Frontal cortex (tissue), 4 donors: ENCODE data around the gene STK25. TPM values are rescaled to one million over a fixed set of nuclear protein-coding genes. Genes with fewer than 3 reads are reported as not detected.
"Not testable (repeated sequence)": the region's sequence is repeated elsewhere in the genome, so short reads cannot be mapped to it uniquely, and the experiment has no call there.

Source experiments
- DNase-seq, 2 donors: peaks; one replicate each; pipeline ENCODE4 v3.0.0; 2012; ENCODE audit warnings: low spot score in 2 of 2
- FAIRE-seq: peaks from 2 replicates; lab custom pipeline; 2012; peaks lifted over from hg19 to GRCh38; lab: Jason Lieb, UNC
- total RNA-seq: library from RNA; depleted of rRNA; stranded (reverse); fragments of >200 nt; gene quantifications from one replicate; pipeline ENCODE4 v1.2.3, GENCODE V29; 2014
- donor health status: control.
- donor health status: control.
- donor health status: control.

The STK25 gene
- total RNA-seq, 1 donor from 2014 or later = 181 TPM

DNA sequence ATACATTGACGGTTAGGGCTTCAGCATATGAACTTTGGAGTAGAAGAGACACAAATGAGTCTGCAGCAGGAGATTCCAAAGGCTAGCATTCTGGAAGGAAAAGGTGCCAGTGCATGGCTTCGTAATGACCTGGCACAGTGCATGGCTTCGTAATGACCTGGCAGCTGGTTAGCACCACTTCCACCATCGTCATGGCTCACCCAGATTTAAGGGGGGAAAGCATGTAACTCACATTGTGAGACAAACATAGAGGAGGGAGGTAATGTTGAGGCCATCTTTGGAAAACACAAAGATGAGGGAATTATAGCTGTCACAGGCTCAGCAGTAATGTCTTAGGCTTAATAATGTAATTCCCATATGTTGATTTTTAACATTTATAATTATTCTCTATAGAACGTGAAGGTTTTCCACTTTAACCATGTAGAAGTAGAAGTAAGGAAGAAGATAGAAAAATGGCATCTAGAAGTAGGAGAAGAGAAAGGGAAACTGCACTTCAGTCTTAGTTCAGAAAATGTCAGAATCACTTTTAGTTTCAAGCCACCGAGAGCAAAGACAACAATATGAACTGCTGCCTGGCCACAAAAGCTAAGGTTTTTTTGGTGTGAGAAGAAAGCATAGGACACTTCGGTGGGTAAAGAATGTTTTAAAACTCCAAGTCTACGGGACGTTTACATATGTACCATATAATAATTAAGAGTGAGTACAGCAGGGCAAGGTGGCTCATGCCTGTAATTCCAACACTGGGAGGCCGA, 6.8 kb upstream of the STK25 start:
- DNase-seq (no peak), FAIRE-seq (no peak)

- FAIRE-seq (no peak), DNase-seq (no peak)
Observed at GRCh38 chr2:241514553-241514952, 6.2 kb upstream of the STK25 start.

DNA sequence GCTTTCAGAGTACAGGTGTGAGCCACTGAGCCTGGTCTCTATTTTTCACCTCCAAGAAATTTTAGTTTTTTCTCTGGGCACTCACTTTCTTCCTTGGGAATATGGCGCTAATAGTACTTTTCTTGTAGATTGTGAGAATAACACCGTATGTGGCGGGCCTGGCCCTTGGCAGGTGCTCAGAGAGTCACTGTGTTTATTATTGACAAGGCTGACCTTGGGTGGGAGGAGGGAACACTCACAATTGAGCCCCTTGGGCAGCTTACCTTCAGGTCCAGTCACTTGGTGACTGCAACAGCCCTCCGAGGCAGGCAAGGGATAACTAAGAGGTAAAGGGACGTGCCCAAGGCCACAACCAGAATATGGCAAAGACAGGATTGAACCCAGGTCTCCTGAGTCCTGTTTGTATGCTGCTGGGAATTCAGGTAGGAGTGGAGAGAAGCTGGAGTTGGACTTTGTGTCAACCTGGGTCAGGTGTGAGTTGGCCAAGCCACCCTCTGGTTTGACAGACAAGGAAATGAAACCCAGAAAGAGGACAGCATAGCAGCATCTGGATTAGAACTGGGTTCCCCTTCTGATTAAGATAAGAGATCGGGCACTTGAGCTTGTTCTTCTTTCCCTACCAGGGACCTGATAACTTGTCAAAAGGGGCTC, 2.8 kb upstream of the STK25 start:
- FAIRE-seq (no peak), DNase-seq (no peak)

DNA sequence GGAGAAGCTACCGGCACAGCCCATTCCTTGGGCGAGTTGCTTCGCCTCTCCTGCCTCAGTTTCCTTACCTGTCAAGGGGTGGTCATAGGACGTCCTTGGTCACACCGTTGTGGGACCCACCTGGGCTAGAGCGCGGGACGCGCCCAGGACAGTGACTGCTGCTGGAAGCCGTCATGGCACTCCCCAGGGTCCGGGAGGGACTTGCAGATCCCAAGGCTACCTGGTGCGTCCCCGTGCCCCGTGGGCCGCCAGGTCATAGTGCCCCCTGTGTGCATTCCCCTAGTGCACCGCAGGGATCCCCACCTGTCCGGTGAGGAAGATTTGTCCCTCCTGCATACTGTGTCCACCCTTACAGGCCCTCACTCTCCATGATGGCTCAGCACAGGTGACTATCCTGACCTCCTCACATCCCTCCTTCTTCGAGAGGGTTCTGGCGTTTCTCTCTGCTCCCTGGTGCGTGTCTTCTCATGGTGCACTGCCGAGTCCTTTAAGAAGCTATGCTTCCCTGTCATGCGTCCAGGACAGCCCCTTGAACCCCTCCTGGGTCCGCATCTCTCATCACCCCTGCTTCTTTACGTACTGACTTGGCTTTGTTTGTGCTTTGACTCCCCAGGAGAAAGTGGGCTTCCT, 886 bp upstream of the STK25 start:
- DNase-seq (no peak), FAIRE-seq (no peak)

GRCh38 chr2:241507430-241508239, 749 bp downstream of the STK25 start:
- DNase-seq (peak in 1 of 2 donors; percentile 61), FAIRE-seq (no peak)

- DNase-seq (no peak), FAIRE-seq (no peak)
Observed at GRCh38 chr2:241506793-241507429, 1.5 kb downstream of the STK25 start.

- DNase-seq, FAIRE-seq: not testable (repeated sequence)
Observed at GRCh38 chr2:241506317-241506716, 2.1 kb downstream of the STK25 start.

- FAIRE-seq = no peak
- DNase-seq = no peak
Observed at GRCh38 chr2:241505781-241506201, 2.6 kb downstream of the STK25 start.

DNA sequence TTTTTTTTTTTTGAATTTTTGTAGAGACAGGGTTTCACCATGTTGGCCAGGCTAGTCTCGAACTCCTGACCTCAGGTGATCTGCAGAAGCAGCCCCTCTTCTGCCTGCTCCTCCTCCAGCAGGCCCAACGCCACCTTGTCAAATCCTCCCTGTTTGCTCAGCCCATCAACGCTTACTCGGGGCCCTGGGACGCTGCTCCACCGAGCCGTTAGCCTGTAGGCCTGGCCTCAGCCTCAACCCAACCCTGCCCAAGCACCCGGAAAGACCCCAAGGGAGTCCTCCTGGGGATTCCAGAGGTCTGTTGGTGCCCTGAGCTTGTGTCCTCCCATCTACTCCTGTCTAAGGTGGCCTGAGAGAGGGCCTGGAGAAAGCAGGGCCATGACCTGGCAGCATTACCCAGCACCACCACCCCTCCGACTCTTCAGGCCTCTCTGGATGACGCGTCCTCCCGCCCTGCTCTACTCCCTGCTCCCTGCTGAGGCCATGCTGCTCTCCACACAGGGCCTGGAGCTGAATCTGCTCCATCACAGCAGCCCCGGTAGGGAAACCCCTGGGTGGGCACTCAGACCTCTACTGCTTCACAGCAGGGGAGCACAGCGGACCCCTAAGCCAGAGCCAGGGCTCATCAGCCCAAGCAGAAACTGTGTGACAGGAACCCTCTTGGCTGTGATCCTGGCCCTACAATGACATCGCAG, 3.2 kb downstream of the STK25 start:
- DNase-seq = no peak
- FAIRE-seq = no peak

DNA sequence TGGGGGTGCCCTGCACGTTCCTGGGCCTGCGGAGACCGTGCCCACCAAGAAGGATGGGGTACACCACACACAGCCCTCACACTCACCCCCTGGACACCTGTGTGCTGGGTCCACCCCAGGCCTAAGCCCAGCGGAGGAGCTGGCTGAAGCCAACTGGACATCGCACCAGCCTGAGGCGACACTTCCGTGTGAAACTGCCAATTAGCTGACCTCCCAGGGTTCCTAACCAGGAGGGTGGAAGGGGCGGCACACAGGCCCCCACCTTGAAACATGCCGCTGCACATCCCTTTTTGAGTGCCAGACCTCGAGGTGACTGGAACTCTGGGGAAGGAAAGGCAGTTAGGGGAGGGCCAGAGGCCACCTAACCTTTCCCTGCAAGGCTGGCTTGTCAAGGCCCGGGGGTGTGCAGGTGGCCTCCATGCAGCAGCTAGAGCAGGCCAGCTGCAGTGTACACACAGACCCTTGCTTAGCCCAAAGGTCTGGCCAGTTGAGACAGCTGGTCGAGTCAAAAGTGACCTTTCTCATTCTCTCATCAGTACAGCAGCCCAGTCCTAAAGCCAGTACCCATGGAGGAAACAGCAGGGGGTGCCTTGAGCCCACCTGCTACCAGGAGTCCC, 4.5 kb downstream of the STK25 start:
- FAIRE-seq (no peak), DNase-seq (no peak)

- DNase-seq (no peak), FAIRE-seq (no peak)
Observed at GRCh38 chr2:241502281-241502680, 6.1 kb downstream of the STK25 start.

DNA sequence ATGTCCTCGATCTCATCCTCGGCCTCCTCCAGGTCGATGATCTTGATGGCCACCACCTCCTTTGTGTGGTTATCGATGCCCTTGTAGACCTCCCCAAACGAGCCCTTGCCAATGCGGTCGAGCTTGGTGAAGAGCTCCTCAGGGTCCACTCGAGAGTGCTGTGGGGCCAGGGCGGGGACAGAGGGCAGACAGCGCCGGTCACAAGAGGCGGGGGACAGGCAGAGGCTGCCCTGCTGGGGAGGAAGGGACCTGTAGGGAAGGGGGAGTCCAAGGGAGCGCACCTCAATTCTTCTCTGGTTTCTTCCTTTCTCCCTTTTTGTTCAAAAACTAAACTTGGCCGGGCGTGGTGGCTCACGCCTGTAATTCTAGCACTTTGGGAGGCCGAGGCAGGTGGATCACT, 6.8 kb downstream of the STK25 start:
- DNase-seq (no peak), FAIRE-seq (no peak)

DNA sequence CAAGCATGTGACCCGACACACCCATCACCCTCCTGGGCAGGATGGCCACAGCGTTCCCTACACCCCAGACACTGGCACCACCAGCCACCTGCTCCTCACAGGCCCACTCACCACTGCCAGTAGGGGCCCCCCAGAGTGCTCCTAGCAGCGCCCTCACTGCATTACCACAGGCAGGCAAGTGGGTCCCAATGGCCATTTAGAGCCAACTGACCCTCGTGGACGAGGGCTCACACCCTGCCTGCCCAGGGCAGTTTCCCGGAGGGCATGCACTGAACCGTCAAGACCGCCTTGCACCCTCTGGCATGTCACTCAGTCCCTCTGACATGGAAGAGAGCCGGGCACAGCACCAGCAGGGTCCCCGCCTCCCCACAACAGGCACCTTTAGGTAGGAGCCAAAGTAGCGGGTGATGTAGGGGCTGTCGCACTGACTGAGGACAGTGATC, 7.3 kb downstream of the STK25 start:
- DNase-seq (no peak), FAIRE-seq (no peak)

DNA sequence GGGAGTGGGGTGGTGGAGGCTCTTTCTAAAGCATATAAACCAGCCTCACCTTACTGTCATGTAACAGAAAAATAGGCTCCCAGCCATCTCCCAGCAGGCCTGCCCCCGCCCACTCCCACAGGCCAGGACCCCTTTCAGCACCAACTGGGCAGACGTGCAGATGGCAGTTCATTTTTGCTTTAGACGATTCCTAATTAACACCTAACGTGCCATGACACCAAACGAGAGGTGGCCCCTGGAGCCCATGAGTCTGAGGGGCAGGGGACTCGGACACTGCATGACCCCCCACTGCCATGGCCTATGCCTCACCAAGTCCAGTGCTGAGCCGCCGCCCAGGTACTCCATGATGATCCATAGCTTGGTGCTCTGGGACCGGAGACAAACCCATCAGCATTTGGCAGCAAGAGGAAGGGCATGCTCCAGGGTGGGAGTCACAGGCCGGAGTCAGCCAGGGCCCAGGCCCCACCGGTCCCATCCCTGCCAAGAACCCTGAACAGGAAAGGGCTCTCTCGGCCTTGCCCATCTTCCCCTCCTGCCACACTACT, 7.9 kb downstream of the STK25 start:
- no peak for FAIRE-seq
- DNase-seq = no peak

GRCh38 chr2:241500016-241500415, 8.4 kb downstream of the STK25 start:
- FAIRE-seq = no peak
- DNase-seq = no peak

GRCh38 chr2:241499146-241499965, 9.0 kb downstream of the STK25 start:
- no peak for FAIRE-seq
- no peak for DNase-seq
